ENCODE measurements around the gene ETFDH. TPM values are rescaled to one million over a fixed set of nuclear protein-coding genes. Genes with fewer than 3 reads are reported as not detected.

Gene ETFDH
- total and polyA plus RNA-seq, 8 donors: 20.7 to 35.8 (median 25.5) TPM

GRCh38 chr4:158667651-158668198, 4.4 kb upstream of the ETFDH start:
- Histone ChIP-seq H3K9me3 (no peaks in the 10 kb centered on the region), H3K36me3 (no peaks in the 10 kb centered on the region), H3K27me3 (no peaks in the 10 kb centered on the region), H3K4me1 (peaks cover 3 to 24% of the 10 kb centered on the region in 2 donors), H3K4me3 (no peak overlapping the region), H3K27ac (no peak overlapping the region)
- DNase-seq: no peak
- intact Hi-C loops (cut with DNase I): no loop called here
- TF ChIP-seq, protein P1, sequence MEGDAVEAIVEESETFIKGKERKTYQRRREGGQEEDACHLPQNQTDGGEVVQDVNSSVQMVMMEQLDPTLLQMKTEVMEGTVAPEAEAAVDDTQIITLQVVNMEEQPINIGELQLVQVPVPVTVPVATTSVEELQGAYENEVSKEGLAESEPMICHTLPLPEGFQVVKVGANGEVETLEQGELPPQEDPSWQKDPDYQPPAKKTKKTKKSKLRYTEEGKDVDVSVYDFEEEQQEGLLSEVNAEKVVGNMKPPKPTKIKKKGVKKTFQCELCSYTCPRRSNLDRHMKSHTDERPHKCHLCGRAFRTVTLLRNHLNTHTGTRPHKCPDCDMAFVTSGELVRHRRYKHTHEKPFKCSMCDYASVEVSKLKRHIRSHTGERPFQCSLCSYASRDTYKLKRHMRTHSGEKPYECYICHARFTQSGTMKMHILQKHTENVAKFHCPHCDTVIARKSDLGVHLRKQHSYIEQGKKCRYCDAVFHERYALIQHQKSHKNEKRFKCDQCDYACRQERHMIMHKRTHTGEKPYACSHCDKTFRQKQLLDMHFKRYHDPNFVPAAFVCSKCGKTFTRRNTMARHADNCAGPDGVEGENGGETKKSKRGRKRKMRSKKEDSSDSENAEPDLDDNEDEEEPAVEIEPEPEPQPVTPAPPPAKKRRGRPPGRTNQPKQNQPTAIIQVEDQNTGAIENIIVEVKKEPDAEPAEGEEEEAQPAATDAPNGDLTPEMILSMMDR (IDR thresholded peaks at IDR 0.05): peak; percentile 32 to 33
- ATAC-seq: no peak

DNA sequence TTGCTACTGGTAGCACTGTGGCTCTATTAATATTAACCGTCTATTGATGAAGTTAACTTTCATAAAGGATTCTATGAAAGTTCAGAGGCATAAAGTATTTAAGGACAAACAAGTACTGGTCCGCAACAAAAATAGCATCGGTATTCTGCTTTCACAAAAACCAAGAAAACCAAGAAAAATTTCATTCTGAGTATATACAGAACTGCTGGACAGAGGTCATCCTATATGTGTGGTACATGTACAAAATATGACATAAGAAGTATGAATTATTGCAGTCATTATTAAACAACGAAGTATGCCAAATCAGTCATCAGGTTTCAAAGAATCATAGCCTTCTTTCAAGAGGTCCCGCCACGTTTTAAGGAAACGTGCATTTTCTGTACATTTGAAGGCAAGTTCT, 2.8 kb upstream of the ETFDH start:
- ATAC-seq (no peak), DNase-seq (no peak)
- H3K27me3 ChIP-seq: no peaks in the 10 kb centered on the region
- H3K27ac ChIP-seq: no peak overlapping the region
- TF ChIP-seq, protein P1 (IDR thresholded peaks at IDR 0.05): no peak
- intact Hi-C loops (cut with DNase I): no loop called here
- no peak overlapping the region for H3K4me3 ChIP-seq
- peaks cover 8 to 21% of the 10 kb centered on the region in 2 donors for H3K4me1 ChIP-seq
- H3K36me3 ChIP-seq: no peaks in the 10 kb centered on the region
- no peaks in the 10 kb centered on the region for H3K9me3 ChIP-seq

DNA sequence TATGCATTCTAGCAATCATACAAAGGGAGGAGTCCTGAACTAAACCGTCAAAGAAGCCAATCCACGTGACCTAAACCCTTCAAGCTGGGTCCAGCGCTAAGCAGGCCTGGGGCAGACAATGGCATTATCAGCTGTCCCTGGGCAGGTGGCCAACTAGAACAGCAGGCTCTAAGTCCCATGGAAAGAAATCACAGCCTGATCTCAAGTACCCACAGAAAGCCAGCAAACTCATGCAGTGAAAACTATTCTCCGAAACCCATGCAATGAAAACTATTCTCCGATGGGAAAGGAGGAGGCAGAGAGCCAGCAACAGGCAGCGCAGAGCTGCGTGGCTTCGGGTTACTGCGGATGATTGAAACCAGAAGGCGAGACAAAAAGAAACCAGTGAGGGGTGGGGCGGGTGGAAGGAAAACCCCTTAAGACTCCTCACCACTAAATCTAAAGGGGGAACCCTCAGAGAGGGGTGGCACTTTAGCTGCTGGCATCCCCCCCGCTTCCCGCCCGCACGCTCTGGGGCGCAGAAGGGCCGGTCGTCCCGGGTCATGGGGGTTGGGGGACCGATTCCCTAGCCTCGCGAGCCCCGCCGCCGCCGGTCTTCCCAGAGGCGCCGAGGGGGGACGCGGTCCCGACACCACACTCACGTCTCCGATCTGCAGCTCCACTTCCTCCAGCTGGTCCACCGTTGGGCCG, 976 bp upstream of the ETFDH start:
- intact Hi-C loops (cut with DNase I): no loop called here

GRCh38 chr4:158671665-158671914, 506 bp upstream of the ETFDH start, which contains the start of gene C4orf46:
C4orf46 (minus strand) TSS chr4:158671887; CDS start chr4:158671801, 86 bp downstream.
- Histone ChIP-seq H3K4me3 (peak within 1 kb of the TSS; percentile 64 to 93), H3K27me3 (no peaks in the 10 kb centered on the region), H3K4me1 (peaks cover 8 to 29% of the 10 kb centered on the region in 2 donors), H3K9me3 (no peaks in the 10 kb centered on the region), H3K36me3 (no peaks in the 10 kb centered on the region), H3K27ac (peak within 1 kb of the TSS; percentile 94)
- TF ChIP-seq, protein P1 (IDR thresholded peaks at IDR 0.05): no peak
- DNase-seq: no peak
- intact Hi-C loops (cut with DNase I): no loop called here
- ATAC-seq: peak; percentile 2

More for the DNA sequence above, 976 bp upstream of the ETFDH start:
- ATAC-seq (peak; percentile 24), DNase-seq (peak in 3 of 4 donors; percentile 68 to 91 (median 89))
- Histone ChIP-seq H3K36me3 (no peaks in the 10 kb centered on the region), H3K27ac (peak overlapping the region; percentile 94), H3K4me3 (peak overlapping the region; percentile 64 to 93), H3K27me3 (no peaks in the 10 kb centered on the region), H3K9me3 (no peaks in the 10 kb centered on the region), H3K4me1 (peaks cover 8 to 29% of the 10 kb centered on the region in 2 donors)
- TF ChIP-seq, protein P1 (IDR thresholded peaks at IDR 0.05): no peak

- Histone ChIP-seq H3K27ac (no peak overlapping the region), H3K4me1 (peaks cover 8 to 29% of the 10 kb centered on the region in 2 donors), H3K4me3 (no peak overlapping the region), H3K9me3 (no peaks in the 10 kb centered on the region), H3K36me3 (no peaks in the 10 kb centered on the region), H3K27me3 (no peaks in the 10 kb centered on the region)
- ATAC-seq (no peak), DNase-seq (no peak)
- intact Hi-C loops (cut with DNase I): no loop called here
- TF ChIP-seq, protein P1 (IDR thresholded peaks at IDR 0.05): no peak
Measured at GRCh38 chr4:158673633-158674032, 1.5 kb downstream of the ETFDH start.

Measured in left lung (tissue), 10 donors.